Activated CD8-positive, alpha-beta memory T cell treated with anti-CD3 and anti-CD28 coated beads, Interleukin-2, amount 10 ng/mL, durations not matched to agents 7 days and 5 days (primary cell): ENCODE data around the gene SERINC5. TPM values are rescaled to one million over a fixed set of nuclear protein-coding genes. Genes with fewer than 3 reads are reported as not detected.

ENCODE experiments used
- ATAC-seq: fragments of 150-1000 bp; cut with Tn5 transposase; one replicate; pipeline ENCODE4 v1.10.0; 2021; ENCODE audit warnings: moderate library complexity
- CTCF ChIA-PET: fragments of 350-600 bp; sonication (Branson Sonifier 250); formaldehyde crosslinking; loops from one replicate; lab custom pipeline; 2021; ENCODE audit warnings: antibody characterized with exemption; lab: Charles Lee
- DNase-seq: peaks from one replicate; pipeline ENCODE4 v3.0.0-alpha.2; 2020
- H3K27ac Mint-ChIP-seq: one replicate; pipeline ENCODE4 v1.8.0; 2021; ENCODE audit warnings: mild to moderate bottlenecking, mixed read lengths
- H3K27me3 Mint-ChIP-seq: one replicate; pipeline ENCODE4 v1.8.0; 2021; ENCODE audit warnings: mixed read lengths
- H3K36me3 Mint-ChIP-seq: one replicate; pipeline ENCODE4 v1.8.0; 2021; ENCODE audit warnings: mild to moderate bottlenecking, mixed read lengths
- H3K4me1 Mint-ChIP-seq: one replicate; pipeline ENCODE4 v1.8.0; 2021; ENCODE audit warnings: mixed read lengths
- H3K4me3 Mint-ChIP-seq: one replicate; pipeline ENCODE4 v1.8.0; 2021; ENCODE audit warnings: mild to moderate bottlenecking, moderate library complexity, mixed read lengths
- H3K9me3 Mint-ChIP-seq: one replicate; pipeline ENCODE4 v1.8.0; 2022; ENCODE audit warnings: low read depth, mixed read lengths
- total RNA-seq, 2 experiments: library from RNA; stranded (reverse); gene quantifications; one replicate each; pipeline ENCODE4 v1.2.3, GENCODE V29; 2021

SERINC5 gene
- total RNA-seq, 2 experiments from 2014 or later: 26.8 to 38.0 TPM

DNA sequence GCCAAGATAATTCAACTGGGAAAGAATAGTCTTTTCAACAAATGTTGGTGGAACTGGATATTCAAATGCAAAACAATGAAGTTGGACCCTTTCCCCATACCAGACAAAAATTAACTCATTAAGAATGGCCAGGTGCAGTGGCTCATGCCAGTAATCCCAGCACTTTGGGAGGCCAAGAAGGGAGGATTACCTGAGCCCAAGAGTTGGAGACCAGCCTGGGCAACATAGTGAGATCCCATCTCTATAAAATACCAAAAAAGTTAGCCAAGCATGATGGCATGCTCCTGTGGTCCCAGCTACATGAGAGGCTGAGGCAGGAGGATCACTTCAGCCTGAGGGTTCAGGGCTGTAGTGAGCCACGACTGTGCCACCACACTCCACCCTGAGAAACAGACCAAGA lies 24.2 kb downstream of the SERINC5 start:
- Mint-ChIP-seq H3K27me3 (no peaks in the 10 kb centered on the region), H3K4me1 (peaks cover 48% of the 10 kb centered on the region), H3K4me3 (no peak overlapping the region), H3K36me3 (peaks cover 16% of the 10 kb centered on the region), H3K27ac (no peak overlapping the region), H3K9me3 (no peaks in the 10 kb centered on the region)
- DNase-seq: no peak
- ATAC-seq: no peak
- CTCF ChIA-PET: no interaction called here

- CTCF ChIA-PET: no interaction called here
- no peak for ATAC-seq
Measured at GRCh38 chr5:80231243-80231642, 24.6 kb downstream of the SERINC5 start.

DNA sequence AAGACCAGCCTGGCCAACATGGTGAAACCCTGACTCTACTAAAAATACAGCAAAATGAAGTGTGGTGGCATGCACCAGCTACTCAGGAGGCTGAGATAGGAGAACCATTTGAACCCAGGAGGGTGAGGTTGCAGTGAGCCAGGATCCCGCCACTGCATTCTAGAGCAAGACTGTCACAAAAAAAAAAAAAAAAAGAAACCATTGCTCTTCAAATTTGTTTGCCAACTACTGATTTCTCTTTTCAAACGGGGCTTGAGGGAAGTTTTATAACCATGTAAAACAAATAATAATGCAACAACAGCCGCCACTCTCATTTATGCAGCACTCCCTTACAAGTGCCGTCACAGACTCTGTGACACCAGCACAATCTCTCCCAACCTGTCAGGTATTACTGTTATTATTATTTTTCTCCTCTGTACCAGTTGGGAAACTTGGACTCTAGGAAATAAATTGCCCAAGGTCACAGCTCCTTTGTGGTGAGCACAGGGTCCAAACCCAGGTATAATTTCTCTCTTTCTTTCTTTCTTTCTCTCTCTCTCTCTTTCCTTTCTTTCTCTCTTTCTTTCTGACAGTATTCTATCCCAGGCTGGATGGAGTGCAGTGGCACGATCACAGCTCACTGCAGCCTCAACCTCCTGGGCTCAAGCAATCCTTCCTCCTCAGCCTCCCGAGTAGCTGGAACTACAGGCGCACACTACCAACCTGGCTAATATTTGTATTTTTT lies 25.4 kb downstream of the SERINC5 start:
- H3K27me3 Mint-ChIP-seq: no peaks in the 10 kb centered on the region

More at GRCh38 chr5:80231243-80231642, 24.6 kb downstream of the SERINC5 start:
- Mint-ChIP-seq H3K27ac (no peak overlapping the region), H3K36me3 (peaks cover 17% of the 10 kb centered on the region), H3K4me1 (peaks cover 50% of the 10 kb centered on the region), H3K4me3 (no peak overlapping the region), H3K9me3 (no peaks in the 10 kb centered on the region), H3K27me3 (no peaks in the 10 kb centered on the region)
- DNase-seq: no peak

DNA sequence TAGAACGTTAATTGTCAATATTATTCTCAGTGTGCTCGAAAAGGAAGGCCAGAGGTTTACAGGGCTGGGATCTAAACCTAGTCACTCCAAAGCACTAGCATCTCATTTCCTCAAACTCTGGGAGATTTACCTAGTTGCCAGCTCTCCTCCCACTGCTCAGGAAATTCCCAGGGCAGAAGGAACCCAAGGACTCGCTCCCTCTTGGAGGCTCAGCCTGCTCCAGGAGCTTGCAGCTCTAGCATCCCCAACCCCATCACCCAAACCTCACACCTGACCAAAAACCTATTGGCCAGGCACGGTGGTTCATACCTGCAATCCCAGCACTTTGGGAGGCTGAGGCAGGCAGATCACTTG lies 26.0 kb downstream of the SERINC5 start:
- H3K9me3 Mint-ChIP-seq: no peaks in the 10 kb centered on the region
- no peaks in the 10 kb centered on the region for H3K27me3 Mint-ChIP-seq
- H3K36me3 Mint-ChIP-seq: peaks cover 18% of the 10 kb centered on the region
- ATAC-seq (no peak), DNase-seq (no peak)
- no peak overlapping the region for H3K4me3 Mint-ChIP-seq
- peaks cover 51% of the 10 kb centered on the region for H3K4me1 Mint-ChIP-seq
- CTCF ChIA-PET: no interaction called here
- H3K27ac Mint-ChIP-seq: no peak overlapping the region

More for the DNA sequence above, 25.4 kb downstream of the SERINC5 start:
- Mint-ChIP-seq H3K36me3 (peaks cover 13% of the 10 kb centered on the region), H3K4me1 (peaks cover 53% of the 10 kb centered on the region), H3K9me3 (no peaks in the 10 kb centered on the region), H3K4me3 (no peak overlapping the region), H3K27ac (no peak overlapping the region)
- no peak for ATAC-seq
- DNase-seq: no peak
- CTCF ChIA-PET: no interaction called here

GRCh38 chr5:80227979-80228596 lies 27.8 kb downstream of the SERINC5 start:
- no peak for ATAC-seq
- CTCF ChIA-PET: interaction anchor here (2.1 kb wide), 1 partner anchor 10 kb away, joined by 10 read pairs; no protein-coding TSS in a partner anchor
- H3K36me3 Mint-ChIP-seq: peaks cover 13% of the 10 kb centered on the region

DNA sequence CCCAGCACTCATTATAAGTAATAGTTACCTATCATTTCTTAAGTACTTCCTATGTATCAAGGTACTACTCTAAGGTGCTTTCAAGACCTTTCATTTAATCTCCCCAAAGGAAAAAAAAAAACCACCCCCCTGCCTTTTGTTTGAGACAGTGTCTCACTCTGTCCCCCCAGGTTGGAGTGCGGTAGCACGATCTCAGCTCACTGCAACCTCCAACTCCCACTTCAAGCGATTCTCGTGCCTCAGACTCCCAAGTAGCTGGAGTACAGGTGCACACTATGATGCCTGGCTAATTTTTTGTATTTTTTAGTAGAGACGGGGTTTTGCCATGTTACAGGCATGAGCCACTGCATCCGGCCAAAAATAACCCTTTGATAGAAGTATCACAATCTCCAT lies 29.9 kb downstream of the SERINC5 start:
- no peak overlapping the region for H3K27ac Mint-ChIP-seq
- H3K4me3 Mint-ChIP-seq: no peak overlapping the region
- ATAC-seq: no peak
- H3K27me3 Mint-ChIP-seq: no peaks in the 10 kb centered on the region
- H3K9me3 Mint-ChIP-seq: no peaks in the 10 kb centered on the region
- peaks cover 12% of the 10 kb centered on the region for H3K36me3 Mint-ChIP-seq
- no peak for DNase-seq
- peaks cover 34% of the 10 kb centered on the region for H3K4me1 Mint-ChIP-seq
- CTCF ChIA-PET: no interaction called here

More at GRCh38 chr5:80227979-80228596, 27.8 kb downstream of the SERINC5 start:
- Mint-ChIP-seq H3K4me1 (peaks cover 42% of the 10 kb centered on the region), H3K27ac (no peak overlapping the region), H3K9me3 (no peaks in the 10 kb centered on the region), H3K4me3 (no peak overlapping the region), H3K27me3 (no peaks in the 10 kb centered on the region)
- no peak for DNase-seq

- ATAC-seq (no peak), DNase-seq (no peak)
- Mint-ChIP-seq H3K27ac (no peak overlapping the region), H3K9me3 (no peaks in the 10 kb centered on the region), H3K27me3 (no peaks in the 10 kb centered on the region), H3K36me3 (peaks cover 12% of the 10 kb centered on the region), H3K4me3 (no peak overlapping the region), H3K4me1 (peaks cover 29% of the 10 kb centered on the region)
- CTCF ChIA-PET: interaction anchor here (0.7 kb wide), 1 partner anchor 64 kb away, joined by 3 read pairs; no protein-coding TSS in a partner anchor
Measured at GRCh38 chr5:80225189-80225933, 30.5 kb downstream of the SERINC5 start.

- peaks cover 32% of the 10 kb centered on the region for H3K4me1 Mint-ChIP-seq
- CTCF ChIA-PET: no interaction called here
Measured at GRCh38 chr5:80223561-80223960, 32.3 kb downstream of the SERINC5 start.

DNA sequence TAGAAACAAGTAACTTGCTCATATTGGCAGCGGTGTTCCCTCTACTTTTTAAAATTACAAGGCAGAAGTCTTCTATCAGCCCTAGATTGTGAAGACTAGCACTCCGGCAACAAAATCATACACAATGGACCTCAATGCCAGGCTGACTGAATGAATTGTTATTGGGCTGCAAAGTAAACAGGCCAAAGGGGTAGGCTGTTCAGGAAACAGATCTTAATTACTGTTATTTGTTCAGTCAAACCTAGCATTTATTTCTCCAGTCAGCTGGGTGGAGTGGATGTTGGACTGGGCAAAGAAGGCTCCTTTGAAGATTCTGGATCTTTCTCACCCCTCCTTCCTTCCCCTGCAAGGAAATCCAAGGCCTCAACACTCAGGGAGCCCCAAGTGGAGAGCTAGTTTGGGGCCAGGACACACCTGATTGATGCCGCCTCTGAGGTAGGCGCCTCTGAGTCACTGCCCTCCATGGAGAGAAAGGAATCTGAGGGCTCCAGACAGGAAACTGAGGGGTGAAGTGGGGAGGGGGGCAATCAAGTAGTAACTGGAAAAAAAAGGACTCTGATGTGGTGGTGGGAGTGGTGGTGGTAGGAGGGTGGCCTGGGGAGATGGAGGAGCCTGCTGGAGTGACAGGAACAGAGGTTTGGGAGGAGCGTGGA lies 35.5 kb downstream of the SERINC5 start:
- no peak overlapping the region for H3K4me3 Mint-ChIP-seq
- H3K4me1 Mint-ChIP-seq: peaks cover 45% of the 10 kb centered on the region
- DNase-seq (no peak), ATAC-seq (no peak)
- H3K36me3 Mint-ChIP-seq: peaks cover 14% of the 10 kb centered on the region
- CTCF ChIA-PET: no interaction called here
- H3K27ac Mint-ChIP-seq: no peak overlapping the region
- no peaks in the 10 kb centered on the region for H3K9me3 Mint-ChIP-seq
- H3K27me3 Mint-ChIP-seq: no peaks in the 10 kb centered on the region

More at GRCh38 chr5:80223561-80223960, 32.3 kb downstream of the SERINC5 start:
- no peaks in the 10 kb centered on the region for H3K9me3 Mint-ChIP-seq
- ATAC-seq (no peak), DNase-seq (no peak)
- H3K27ac Mint-ChIP-seq: no peak overlapping the region
- no peaks in the 10 kb centered on the region for H3K27me3 Mint-ChIP-seq
- H3K36me3 Mint-ChIP-seq: peaks cover 12% of the 10 kb centered on the region
- no peak overlapping the region for H3K4me3 Mint-ChIP-seq

DNA sequence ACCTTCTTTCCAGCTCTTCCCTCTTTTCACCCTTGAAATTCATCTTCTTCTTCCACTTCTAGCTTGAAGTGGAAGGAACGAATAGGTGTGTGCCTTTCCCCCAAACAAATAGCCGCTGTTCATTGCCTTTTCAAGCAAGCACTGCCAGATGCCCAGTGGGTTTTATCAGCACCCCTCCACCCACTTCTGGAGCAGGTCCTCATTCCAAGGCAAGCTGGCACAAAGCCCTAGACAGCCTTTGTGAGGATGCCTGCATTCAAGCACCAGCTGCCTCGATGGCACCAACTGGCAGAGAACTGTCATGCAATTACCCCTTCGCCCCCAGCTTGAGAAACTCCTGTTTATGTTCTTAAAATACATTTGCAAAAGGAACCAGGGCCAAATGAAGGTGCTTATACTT lies 36.5 kb downstream of the SERINC5 start:
- peaks cover 14% of the 10 kb centered on the region for H3K36me3 Mint-ChIP-seq
- no peaks in the 10 kb centered on the region for H3K27me3 Mint-ChIP-seq
- peaks cover 53% of the 10 kb centered on the region for H3K4me1 Mint-ChIP-seq
- peaks cover 4% of the 10 kb centered on the region for H3K9me3 Mint-ChIP-seq
- ATAC-seq (no peak), DNase-seq (no peak)
- CTCF ChIA-PET: interaction anchor here (0.7 to 5.3 kb wide), 3 partner anchors 36 to 128 kb away, joined by 4 to 27 read pairs (median 13); partner anchors contain the start of gene SERINC5
- no peak overlapping the region for H3K4me3 Mint-ChIP-seq
- H3K27ac Mint-ChIP-seq: peak overlapping the region; percentile 81

DNA sequence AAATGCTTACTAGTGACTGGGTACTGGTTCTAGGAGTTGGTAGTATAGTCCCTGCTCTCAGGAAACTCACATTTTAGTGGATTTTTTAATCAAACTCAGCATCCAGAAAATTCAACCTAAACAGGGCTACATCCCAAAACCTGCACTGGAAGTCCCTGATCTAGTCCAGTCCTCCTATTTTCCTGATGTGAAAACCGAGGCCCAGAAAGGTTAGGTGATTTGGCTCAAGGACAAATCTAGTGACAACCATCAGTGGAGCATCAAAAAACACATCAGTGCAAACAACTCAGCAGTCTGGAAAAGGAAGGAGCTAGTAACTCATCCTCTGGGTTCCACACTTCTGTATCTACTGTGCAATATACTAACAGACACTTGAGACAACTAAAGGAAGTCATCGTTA lies 38.2 kb downstream of the SERINC5 start:
- Mint-ChIP-seq H3K4me1 (peaks cover 67% of the 10 kb centered on the region), H3K4me3 (peak overlapping the region; percentile 73), H3K9me3 (peaks cover 4% of the 10 kb centered on the region), H3K27ac (peak overlapping the region; percentile 81), H3K36me3 (peaks cover 18% of the 10 kb centered on the region), H3K27me3 (no peaks in the 10 kb centered on the region)
- ATAC-seq (no peak), DNase-seq (no peak)
- CTCF ChIA-PET: interaction anchor here (1.2 to 5.3 kb wide), 8 partner anchors 10 to 134 kb away, joined by 3 to 31 read pairs (median 7); partner anchors contain the start of gene SERINC5

- H3K27me3 Mint-ChIP-seq: no peaks in the 10 kb centered on the region
- peaks cover 4% of the 10 kb centered on the region for H3K9me3 Mint-ChIP-seq
- peak; percentile 66 for DNase-seq
- CTCF ChIA-PET: interaction anchor here (1.1 to 5.3 kb wide), 8 partner anchors 10 to 134 kb away, joined by 3 to 31 read pairs (median 7); partner anchors contain the start of gene SERINC5
- ATAC-seq: peak; percentile 34
- peaks cover 71% of the 10 kb centered on the region for H3K4me1 Mint-ChIP-seq
- peak overlapping the region; percentile 88 for H3K27ac Mint-ChIP-seq
- H3K36me3 Mint-ChIP-seq: peaks cover 15% of the 10 kb centered on the region
- peak overlapping the region; percentile 77 for H3K4me3 Mint-ChIP-seq
Measured at GRCh38 chr5:80216753-80217596, 38.9 kb downstream of the SERINC5 start.
